ENCODE results near the gene CEMP1.
"Not testable (repeated sequence)": the region's sequence is repeated elsewhere in the genome, so short reads cannot be mapped to it uniquely, and the experiment has no call there.

GRCh38 chr16:2560798-2561133, 29.6 kb upstream of the CEMP1 start:
- TF ChIP-seq CTCF, POLR2A, POLR2AphosphoS5 (IDR thresholded peaks at IDR 0.05): not testable (repeated sequence)

Measured in prostate gland (tissue), 2 donors.